ENCODE measurements around the gene FAM131C. TPM values are rescaled to one million over a fixed set of nuclear protein-coding genes. Genes with fewer than 3 reads are reported as not detected.

Gene FAM131C
- total and polyA plus RNA-seq, 2 experiments from 2014 or later, result 0.71 to 1.3 TPM

- no peaks in the 10 kb centered on the region for H3K79me2 ChIP-seq (replicated peaks; ENCODE audit: insufficient read depth)
- peak overlapping the region; percentile 78 for H3K4me2 ChIP-seq
- no peaks in the 10 kb centered on the region; the same call in 2 of the 3 replicates for H3K36me3 Mint-ChIP-seq (ENCODE audit: low read depth)
- H3F3A ChIP-seq (replicated peaks; ENCODE audit: low read depth), result 0 out of 2 replicates have a peak, but pooled peaks cover 3% of the 10 kb centered on the region
- H2AFZ ChIP-seq, result peak overlapping the region; percentile 80; the same call in 1 of the 2 replicates
- peak overlapping the region; percentile 44; the same call in 1 of the 3 replicates for H3K4me3 Mint-ChIP-seq
- no peaks in the 10 kb centered on the region for H3K9me2 ChIP-seq (ENCODE audit: insufficient read depth)
- peak overlapping the region; percentile 82; the same call in 1 of the 2 replicates for H3K27ac Mint-ChIP-seq
- no peaks in the 10 kb centered on the region for H3K27me3 ChIP-seq (ENCODE audit: insufficient read depth)
- H3K9me3 Mint-ChIP-seq, result no peaks in the 10 kb centered on the region
- DNase-seq (ENCODE audit: low spot score) (peak; percentile 84), ATAC-seq (peak; percentile 70)
- H3K4me3 ChIP-seq, result peak overlapping the region; percentile 15; the same call in 1 of the 2 replicates
- H3K4me1 Mint-ChIP-seq, result peaks cover 59% of the 10 kb centered on the region
- H3K4me1 ChIP-seq (ENCODE audit: insufficient read depth), result peaks cover 48% of the 10 kb centered on the region
- TF ChIP-seq EZH2phosphoT487 (IDR thresholded peaks at IDR 0.05; ENCODE audit: unreplicated experiment) (no peak), REST (IDR thresholded peaks at IDR 0.05; ENCODE audit: unreplicated experiment) (no peak), ZNF462 (CRISPR knock-in tag; IDR thresholded peaks at IDR 0.05) (no peak), CREB1 (CRISPR knock-in tag; IDR thresholded peaks at IDR 0.05; ENCODE audit: low read depth) (peak; percentile 90), NANOG (IDR thresholded peaks at IDR 0.05; ENCODE audit: borderline replicate concordance) (no peak), ZNF114 (CRISPR knock-in tag; IDR thresholded peaks at IDR 0.05) (no peak), ZNF331 (CRISPR knock-in tag; IDR thresholded peaks at IDR 0.05; ENCODE audit: low read depth) (no peak)
- H4K20me1 ChIP-seq (replicated peaks; ENCODE audit: insufficient read depth), result no peaks in the 10 kb centered on the region
- no peak overlapping the region for H3K27ac ChIP-seq (ENCODE audit: low read depth)
- no peaks in the 10 kb centered on the region for H3K36me3 ChIP-seq (ENCODE audit: insufficient read depth)
- H3K27me3 Mint-ChIP-seq (ENCODE audit: insufficient read depth, low read depth, poor library complexity), result peaks cover 11% of the 10 kb centered on the region
Observed at GRCh38 chr1:16116002-16116401, 42.6 kb upstream of the FAM131C start.

All from GM23338 (cell line).